Gastroesophageal sphincter (tissue), 3 donors: ENCODE results near the gene MEMO1.

Source experiments
- CTCF ChIP-seq, 4 experiments: fragments of 200-600 bp in 2 of 4; fragments of 450-650 bp in 2 of 4; sonication (generic) in 1 of 4; IDR thresholded peaks; one replicate each; pipeline ENCODE4 v1.5.1; 2017 to 2019; ENCODE audit warnings: antibody characterized with exemption in 4 of 4, mild to moderate bottlenecking in 2 of 4, moderate library complexity in 2 of 4
- EP300 ChIP-seq: sonication (generic); formaldehyde crosslinking; IDR thresholded peaks from one replicate; pipeline ENCODE4 v1.6.1; 2017; ENCODE audit warnings: antibody characterized with exemption, mild to moderate bottlenecking
- POLR2A ChIP-seq, 2 donors: fragments of 450-650 bp; IDR thresholded peaks; one replicate each; pipeline ENCODE4 v1.6.1; 2017; ENCODE audit warnings: antibody characterized with exemption in 2 of 2, mild to moderate bottlenecking in 2 of 2, moderate library complexity in 1 of 2
- POLR2AphosphoS5 ChIP-seq: sonication (generic); formaldehyde crosslinking; IDR thresholded peaks from one replicate; pipeline ENCODE4 v1.6.1; 2017; ENCODE audit warnings: antibody characterized with exemption

- TF ChIP-seq CTCF (IDR thresholded peaks at IDR 0.05) (no peak), EP300 (no peak), POLR2A (IDR thresholded peaks at IDR 0.05) (no peak), POLR2AphosphoS5 (no peak)
Observed at GRCh38 chr2:31997653-31998052, 13.2 kb downstream of the MEMO1 start.
